Measurements from ENCODE around the gene CHST7.
"Not testable (repeated sequence)": the region's sequence is repeated elsewhere in the genome, so short reads cannot be mapped to it uniquely, and the experiment has no call there.

The CHST7 gene

GRCh38 chrX:46573331-46573891 lies at the start of gene CHST7:
CHST7 (plus strand) TSS chrX:46573765; CDS start chrX:46573932, 167 bp downstream.
- DNase-seq (ENCODE audit: low read depth in 4 of 4, low spot score in 1 of 4) = peak in 1 of 4 experiments; percentile 45

- DNase-seq (ENCODE audit: low read depth in 4 of 4, low spot score in 1 of 4) = not testable (repeated sequence)
These were observed 44.9 kb upstream of the CHST7 start for GRCh38 chrX:46528640-46529039.

GRCh38 chrX:46529740-46530403 lies 43.7 kb upstream of the CHST7 start:
- not testable (repeated sequence) for DNase-seq (ENCODE audit: low read depth in 4 of 4, low spot score in 1 of 4)

GRCh38 chrX:46530404-46530908 lies 43.1 kb upstream of the CHST7 start:
- not testable (repeated sequence) for DNase-seq (ENCODE audit: low read depth in 4 of 4, low spot score in 1 of 4)

DNA sequence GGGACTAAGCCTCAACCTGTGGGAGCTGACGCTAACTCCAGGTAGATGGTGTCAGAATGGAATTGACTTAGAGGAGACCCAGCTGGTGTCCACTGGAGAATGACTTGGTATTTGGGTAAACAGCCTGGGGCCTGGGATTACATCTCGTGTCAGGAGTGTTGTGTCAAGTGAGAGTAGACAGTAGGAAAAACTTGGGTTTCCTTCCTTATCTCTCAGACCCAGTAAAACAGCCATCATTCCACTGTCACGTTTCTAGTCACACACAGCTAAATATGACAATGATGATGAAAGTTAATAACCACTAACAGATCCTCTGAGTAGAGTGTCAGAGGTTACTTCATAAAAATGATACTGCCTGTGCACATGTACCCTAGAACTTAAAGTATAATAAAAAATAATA lies 42.1 kb upstream of the CHST7 start:
- no peak for DNase-seq (ENCODE audit: low read depth in 4 of 4, low spot score in 1 of 4)

DNA sequence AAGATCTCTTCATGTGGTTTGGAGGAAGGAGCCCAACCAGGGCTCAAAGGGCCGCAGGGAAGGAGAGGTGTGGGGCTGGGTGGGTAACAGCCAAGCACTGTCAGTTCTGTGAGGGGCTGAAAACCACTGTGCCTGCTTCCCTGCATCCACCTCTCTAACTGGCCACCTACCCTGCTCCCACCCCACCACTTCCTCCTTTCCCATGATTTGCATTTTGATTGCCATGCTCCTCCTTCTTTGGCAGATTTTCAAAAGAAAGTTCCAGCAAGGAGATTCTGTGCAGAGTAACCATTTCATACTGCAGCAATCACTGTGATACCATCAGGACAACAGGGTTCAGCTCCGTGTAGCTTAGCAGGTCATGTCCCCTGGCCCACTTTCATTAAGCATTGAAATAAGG lies 30.1 kb upstream of the CHST7 start:
- DNase-seq (ENCODE audit: low read depth in 4 of 4, low spot score in 1 of 4) = no peak

GRCh38 chrX:46544527-46544926 lies 29.0 kb upstream of the CHST7 start:
- DNase-seq (ENCODE audit: low read depth in 4 of 4, low spot score in 1 of 4) = not testable (repeated sequence)

- DNase-seq (ENCODE audit: low read depth in 4 of 4, low spot score in 1 of 4) = peak; percentile 82 to 86 (median 84)
These were observed 28.2 kb upstream of the CHST7 start, which contains the start of gene ZNF674 for GRCh38 chrX:46545111-46546005. ZNF674 (minus strand) TSS chrX:46545421; CDS start chrX:46542087, 3,334 bp downstream.

DNA sequence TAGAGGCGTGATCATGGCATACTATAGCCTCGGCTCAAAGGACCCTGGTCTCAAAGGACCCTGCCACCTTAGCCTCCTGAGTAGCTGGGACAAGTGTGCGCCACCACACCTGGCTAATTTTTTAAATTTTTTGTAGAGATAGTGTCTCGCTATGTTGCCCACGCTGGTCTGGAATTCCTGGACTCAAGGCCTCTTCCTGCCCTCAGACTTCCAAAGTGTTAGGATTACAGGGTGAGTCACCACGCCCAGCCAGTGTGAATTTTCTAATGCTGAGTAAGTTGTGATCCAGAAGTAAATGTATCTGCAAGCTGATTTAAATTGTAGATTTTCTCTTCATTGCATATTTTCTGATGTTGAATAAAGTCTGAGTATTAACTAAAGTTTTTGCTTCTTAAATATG lies 25.7 kb upstream of the CHST7 start:
- DNase-seq (ENCODE audit: low read depth in 4 of 4, low spot score in 1 of 4) = no peak

DNA sequence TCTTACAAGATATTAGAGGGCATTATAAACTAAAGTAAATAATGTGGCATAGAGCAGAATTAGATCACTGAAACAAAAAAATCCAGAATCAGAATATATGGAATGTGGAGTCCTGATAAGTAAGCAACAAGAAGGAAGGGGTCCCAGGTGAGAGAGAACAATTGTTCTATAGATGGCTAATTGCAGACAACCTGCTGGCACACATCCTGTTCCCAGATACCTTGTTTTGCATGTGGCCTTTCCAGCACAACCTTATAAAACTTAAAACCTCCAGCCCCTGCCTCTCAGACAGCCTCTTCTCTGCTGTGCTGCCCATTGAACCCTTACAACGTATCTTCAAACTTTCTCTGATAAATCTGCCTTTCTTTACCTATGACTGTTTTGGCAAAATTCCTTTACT lies 23.7 kb upstream of the CHST7 start:
- DNase-seq (ENCODE audit: low read depth in 4 of 4, low spot score in 1 of 4) = no peak

DNA sequence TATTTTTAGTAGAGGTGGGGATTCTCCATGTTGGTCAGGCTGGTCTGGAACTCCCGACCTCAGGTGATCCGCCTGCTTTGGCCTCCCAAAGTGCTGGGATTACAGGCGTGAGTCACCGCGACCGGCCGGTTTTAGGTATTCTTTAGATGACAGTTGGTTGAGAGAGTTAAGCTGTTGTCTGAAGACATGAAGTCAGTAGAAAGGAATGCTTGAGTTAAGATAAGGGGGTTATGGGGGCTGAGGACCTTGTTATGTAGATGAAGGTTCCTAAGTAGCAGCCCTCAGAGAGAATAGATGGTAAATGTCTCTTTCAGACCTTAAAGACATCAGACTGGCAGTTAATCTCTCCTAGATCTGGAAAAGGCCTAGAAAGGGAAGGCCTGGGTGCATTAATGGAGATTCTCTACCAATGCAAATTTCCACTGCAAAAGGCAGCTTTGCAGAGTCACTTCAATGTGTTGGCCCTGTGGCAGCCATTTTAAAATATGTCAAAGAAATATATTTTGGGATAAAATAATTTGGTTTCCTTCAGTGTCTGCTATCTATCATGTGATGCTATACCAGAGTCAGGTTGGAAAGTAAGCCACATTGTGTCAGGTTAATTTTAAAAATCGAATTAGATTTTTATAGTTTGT lies 22.0 kb upstream of the CHST7 start:
- no peak for DNase-seq (ENCODE audit: low read depth in 4 of 4, low spot score in 1 of 4)

DNA sequence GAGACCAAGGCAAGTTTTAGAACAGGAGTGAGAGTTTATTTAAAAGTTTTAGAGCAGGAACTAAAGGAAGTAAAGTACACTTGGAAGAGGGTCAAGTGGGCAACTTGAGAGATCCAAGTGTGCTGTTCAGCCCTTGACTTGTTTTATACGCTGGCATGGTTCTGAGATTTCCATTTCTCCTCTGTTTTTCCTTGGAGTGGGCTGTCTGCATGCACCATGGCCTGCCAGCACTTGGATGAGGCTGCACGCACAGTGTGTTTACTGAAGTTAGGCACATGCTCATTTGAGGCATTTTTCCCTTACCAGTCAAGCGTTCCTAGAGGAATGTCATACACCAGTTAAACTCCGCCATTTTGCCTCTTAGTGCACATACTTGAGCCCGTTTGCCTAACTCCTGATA lies 19.6 kb upstream of the CHST7 start:
- DNase-seq (ENCODE audit: low read depth in 4 of 4, low spot score in 1 of 4) = no peak

DNA sequence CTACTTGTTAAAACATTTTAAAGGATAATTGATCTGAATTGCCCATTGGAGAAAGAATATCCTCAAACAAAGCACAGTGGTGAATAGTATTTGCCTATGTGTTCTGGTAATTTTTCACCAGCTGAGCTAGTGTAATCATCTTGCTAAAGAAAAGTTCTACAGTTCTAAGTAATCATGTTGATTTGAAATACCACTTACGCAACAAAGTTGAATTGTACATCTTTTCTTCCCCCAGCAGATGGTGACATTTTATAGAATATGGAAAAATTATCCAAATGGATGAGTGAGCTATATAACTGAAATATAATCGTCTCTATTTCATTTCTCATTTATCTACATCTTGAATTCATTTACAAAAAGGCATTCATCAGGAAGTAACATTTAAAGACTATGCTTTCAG lies 18.6 kb upstream of the CHST7 start:
- no peak for DNase-seq (ENCODE audit: low read depth in 4 of 4, low spot score in 1 of 4)

- no peak for DNase-seq (ENCODE audit: low read depth in 4 of 4, low spot score in 1 of 4)
These were observed 14.5 kb upstream of the CHST7 start for GRCh38 chrX:46559062-46559461.

DNA sequence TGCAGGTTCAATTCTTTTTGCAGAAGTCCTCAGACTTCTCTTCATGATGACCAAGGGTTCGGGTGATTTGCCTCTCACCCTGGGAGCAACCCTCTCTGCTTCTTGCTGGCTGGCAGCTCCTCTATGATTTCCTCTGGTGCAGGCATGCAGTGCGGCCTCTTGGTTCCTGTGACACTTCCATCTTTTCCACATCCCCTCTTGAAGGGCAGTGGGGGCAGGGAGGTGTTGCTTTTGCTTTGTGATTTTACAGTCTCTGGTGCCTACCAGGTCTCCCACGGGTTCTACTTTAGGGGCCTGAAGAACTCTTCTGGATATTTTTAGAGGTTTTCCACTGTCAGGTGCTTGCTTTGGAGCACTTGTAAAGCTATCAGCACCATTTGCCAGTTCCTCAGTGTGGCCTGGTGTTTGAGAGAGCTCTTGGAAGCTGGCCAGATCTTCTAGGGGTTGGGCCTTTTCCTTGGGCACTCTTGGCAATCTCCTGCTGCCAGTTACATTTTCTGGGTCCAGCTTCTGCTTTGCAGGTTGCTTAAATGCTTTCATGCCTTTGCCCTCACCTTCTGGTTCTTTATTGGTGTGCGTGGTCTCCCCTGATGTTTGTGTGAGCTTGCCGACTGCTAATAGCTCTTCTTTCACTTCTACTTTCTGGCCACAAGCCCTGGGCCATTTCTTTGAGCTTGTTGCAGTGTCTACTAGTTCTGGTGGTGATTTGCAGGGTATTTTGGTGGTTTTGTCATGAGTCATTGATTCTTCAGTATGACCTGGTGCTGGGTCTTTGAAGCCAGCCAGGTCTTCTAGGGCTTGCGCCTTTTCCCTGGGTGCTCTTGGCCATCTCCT lies 11.5 kb upstream of the CHST7 start:
- no peak for DNase-seq (ENCODE audit: low read depth in 4 of 4, low spot score in 1 of 4)

- DNase-seq (ENCODE audit: low read depth in 4 of 4, low spot score in 1 of 4) = no peak
These were observed 6.2 kb upstream of the CHST7 start for GRCh38 chrX:46567388-46567787.

DNA sequence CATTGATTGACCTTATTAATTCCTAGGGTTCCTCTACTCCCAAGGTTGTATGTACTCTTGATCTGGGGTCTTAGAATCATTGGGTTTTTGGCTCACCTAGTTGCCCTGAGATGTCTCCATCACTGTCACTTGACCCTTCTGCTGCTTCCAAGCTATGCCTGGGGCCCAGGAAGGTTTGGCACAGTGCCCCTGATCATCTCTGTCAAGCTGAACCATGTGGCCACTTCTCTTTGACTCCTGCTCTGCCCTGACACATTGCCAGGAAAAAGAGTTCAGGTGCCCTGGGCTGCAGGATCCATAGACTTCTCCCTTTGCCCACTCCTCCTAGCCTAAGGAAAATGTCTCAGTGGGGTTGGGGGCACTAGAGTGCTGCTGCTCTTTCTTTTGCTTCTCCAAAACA lies 3.9 kb upstream of the CHST7 start:
- DNase-seq (ENCODE audit: low read depth in 4 of 4, low spot score in 1 of 4) = no peak

DNA sequence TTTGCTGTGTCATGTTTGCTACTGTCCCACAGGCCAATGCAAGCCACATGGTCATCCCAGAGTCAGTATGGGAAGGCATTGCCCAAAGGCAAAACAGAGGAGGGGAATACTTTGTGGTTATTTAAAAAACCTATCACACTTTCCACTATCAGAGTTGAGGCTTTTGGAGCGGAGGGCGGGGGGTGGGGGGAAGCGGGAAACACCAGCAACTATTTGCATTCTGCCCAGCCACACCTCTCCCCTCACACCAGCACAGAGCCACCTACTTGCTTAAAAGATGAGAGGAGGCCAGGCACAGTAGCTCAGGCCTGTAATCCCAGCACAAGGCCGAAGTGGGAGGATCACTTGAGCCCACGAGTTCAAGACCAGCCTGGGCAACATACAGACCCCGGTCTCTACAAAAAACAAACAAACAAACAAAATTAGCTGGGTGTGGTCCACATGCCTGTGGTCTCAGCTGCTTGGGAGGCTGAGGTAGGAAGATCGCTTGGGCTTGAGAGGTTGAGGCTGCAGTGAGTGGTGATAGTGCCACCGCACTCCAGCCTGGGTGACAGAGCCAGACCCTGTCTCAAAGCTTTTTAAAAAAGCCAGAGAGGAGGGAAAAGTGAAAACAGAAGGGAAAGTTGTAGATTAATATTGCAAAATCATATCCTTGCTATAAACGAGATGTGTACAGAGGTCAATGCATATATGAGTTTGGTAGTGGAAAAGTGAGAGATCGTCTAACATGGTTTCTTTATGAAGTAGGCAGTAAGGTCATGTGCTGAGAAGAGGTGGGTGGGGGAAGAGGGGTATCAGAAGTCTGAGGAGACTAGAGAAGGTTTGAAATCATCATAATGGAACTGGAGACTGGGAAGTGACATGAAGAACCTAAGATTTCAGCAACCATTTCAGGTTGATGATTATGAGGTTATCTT lies 1.9 kb upstream of the CHST7 start:
- DNase-seq (ENCODE audit: low read depth in 4 of 4, low spot score in 1 of 4) = no peak

DNA sequence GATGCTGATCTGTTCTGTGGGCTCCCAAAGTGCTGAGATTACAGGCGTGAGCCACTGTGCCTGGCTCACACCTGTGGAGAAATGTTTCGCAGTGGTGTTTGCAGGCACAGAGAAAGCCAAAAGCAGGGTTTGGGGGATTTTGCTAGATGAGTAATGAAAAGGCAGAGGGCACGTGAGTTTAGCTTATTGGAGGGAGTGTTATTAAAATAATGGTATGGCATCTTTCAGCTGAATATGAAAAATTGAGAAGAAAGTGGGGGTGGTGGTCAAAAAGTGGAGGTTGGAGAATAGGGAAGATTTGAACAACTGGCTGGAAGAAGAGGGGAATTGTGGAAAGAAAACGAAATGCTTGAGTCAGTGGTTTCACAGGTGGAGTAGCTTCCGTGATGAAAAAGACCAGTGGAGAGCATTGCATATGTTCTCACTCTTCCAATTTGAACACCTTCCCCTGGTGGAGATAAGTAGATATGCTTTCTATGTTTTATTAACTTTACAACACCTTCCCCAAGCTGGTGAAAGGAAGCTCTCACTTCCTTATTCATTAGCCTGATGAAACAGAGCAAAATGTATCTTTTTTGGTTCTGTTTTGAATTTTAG lies 1.1 kb upstream of the CHST7 start:
- DNase-seq (ENCODE audit: low read depth in 4 of 4, low spot score in 1 of 4) = peak in 1 of 4 experiments; percentile 28
